ENCODE measurements around the gene DCAF7. TPM values are rescaled to one million over a fixed set of nuclear protein-coding genes. Genes with fewer than 3 reads are reported as not detected.

The DCAF7 gene
- polyA plus RNA-seq, 1 donor: 36.2 TPM

GRCh38 chr17:63629627-63630026, 79.3 kb downstream of the DCAF7 start:
- DNase-seq (ENCODE audit: low read depth): no peak

DNA sequence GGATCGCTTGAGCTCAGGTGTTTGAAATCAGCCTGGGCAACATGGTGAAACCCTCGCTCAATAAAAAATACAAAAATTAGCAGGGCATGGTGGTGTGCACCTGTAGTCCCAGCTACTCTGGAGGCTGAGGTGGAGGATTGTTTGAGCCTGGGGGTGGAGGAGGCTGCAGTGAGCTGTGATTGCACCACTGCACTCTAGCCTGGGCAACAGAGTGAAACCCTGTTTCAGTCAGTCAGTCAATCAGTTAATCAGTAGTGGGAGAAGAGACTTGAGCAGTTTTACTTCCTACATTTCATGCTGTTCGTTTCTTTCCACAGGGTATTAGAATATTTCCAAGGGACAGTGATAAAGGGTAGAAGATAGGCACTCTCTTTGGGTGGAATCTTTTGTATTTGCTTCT, 80.8 kb downstream of the DCAF7 start:
- no peak for DNase-seq (ENCODE audit: low read depth)

DNA sequence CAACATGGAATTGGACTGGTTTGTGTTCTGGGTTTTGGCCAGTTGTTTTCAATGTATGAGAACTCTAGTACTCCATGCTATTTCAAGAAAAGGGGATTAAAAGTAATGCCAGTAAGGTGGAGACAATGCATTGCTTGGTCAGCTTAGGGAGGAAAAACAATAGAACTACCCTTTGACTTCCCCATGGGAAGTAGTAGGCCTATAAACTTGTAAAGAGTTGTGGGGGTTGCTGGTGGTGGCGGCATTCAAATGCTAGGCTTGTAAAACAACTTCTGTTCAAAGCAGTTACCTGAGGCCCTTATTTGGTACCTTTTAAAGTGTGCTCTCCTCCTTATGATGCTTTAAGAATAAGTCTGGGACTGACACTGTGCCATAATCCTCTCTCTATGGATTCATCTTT, 81.3 kb downstream of the DCAF7 start:
- no peak for DNase-seq (ENCODE audit: low read depth)

- no peak for DNase-seq (ENCODE audit: low read depth)
Observed at GRCh38 chr17:63633742-63634141, 83.5 kb downstream of the DCAF7 start.

DNA sequence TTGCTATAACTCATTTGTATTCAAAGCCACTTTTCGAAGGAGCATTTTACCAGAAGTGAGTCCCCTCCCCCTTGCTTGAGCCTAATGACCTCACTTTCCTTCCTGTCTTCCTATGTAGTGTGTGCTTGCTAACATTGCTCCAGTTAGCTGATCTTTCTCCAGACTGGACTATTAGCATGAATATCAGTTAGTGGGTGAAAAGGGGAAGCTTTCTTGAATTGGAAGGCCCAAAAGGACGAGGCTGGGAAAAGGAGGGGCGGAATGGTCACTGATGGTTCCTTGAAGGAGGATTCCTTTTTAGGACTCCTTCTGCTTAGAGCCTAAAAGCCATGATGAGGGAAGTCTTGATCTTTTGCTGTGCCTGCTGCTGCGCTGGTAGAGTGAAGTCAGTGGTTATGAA, 83.9 kb downstream of the DCAF7 start:
- no peak for DNase-seq (ENCODE audit: low read depth)

DNA sequence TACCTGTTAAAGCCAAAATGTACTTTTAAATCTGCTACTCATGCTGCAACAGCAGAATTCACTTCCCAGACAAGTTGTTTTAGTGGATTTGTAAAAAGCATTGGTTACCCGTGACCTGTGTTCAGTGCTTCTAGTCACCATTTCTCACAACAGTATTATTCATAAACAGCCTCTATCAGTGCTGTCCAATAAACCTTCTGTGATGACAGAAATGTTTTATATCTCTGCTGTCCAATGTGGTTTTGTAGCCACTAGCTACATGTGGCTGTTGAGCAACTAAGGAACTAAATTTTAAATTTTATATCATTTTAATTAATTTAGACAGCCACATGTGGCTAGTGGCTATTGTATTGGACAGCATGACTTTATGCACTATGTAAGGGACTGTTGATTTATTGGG, 84.5 kb downstream of the DCAF7 start:
- no peak for DNase-seq (ENCODE audit: low read depth)

GRCh38 chr17:63635290-63635689, 85.0 kb downstream of the DCAF7 start:
- DNase-seq (ENCODE audit: low read depth): no peak

GRCh38 chr17:63635787-63636186, 85.5 kb downstream of the DCAF7 start:
- no peak for DNase-seq (ENCODE audit: low read depth)

- DNase-seq (ENCODE audit: low read depth): no peak
Observed at GRCh38 chr17:63639125-63639524, 88.8 kb downstream of the DCAF7 start.

- no peak for DNase-seq (ENCODE audit: low read depth)
Observed at GRCh38 chr17:63640038-63640437, 89.8 kb downstream of the DCAF7 start.

GRCh38 chr17:63641692-63642448, 91.6 kb downstream of the DCAF7 start:
- no peak for DNase-seq (ENCODE audit: low read depth)

Other genes with a start within 250 kb of the DCAF7 start
- 5.9 TPM for gene CYB561, start 104.2 kb upstream of the DCAF7 start, polyA plus RNA-seq (ENCODE audit: insufficient read length)
- gene ACE, start 73.4 kb upstream of the DCAF7 start, polyA plus RNA-seq (ENCODE audit: insufficient read length): 10.3 TPM
- gene KCNH6, start 27.1 kb upstream of the DCAF7 start, polyA plus RNA-seq (ENCODE audit: insufficient read length): not detected
- 18.2 TPM for gene TACO1, start 50.4 kb downstream of the DCAF7 start, polyA plus RNA-seq (ENCODE audit: insufficient read length)
- gene MAP3K3, start 71.9 kb downstream of the DCAF7 start, polyA plus RNA-seq (ENCODE audit: insufficient read length): 20.8 TPM
- 8.2 TPM for gene LIMD2, start 149.6 kb downstream of the DCAF7 start, polyA plus RNA-seq (ENCODE audit: insufficient read length)
- 25.4 TPM for gene STRADA, start 191.3 kb downstream of the DCAF7 start, polyA plus RNA-seq (ENCODE audit: insufficient read length)
- gene CCDC47, start 223.1 kb downstream of the DCAF7 start, polyA plus RNA-seq (ENCODE audit: insufficient read length): 54.9 TPM
- gene DDX42, start 223.7 kb downstream of the DCAF7 start, polyA plus RNA-seq (ENCODE audit: insufficient read length): 101 TPM